ENCODE results near the gene RGS10.

RGS10 gene

GRCh38 chr10:119451300-119451896 is 91.1 kb downstream of the RGS10 start:
- Histone ChIP-seq H3K27ac (ENCODE audit: low read length) (no peak overlapping the region), H3K36me3 (ENCODE audit: insufficient read depth, low read depth, low read length) (no peaks in the 10 kb centered on the region), H3K4me1 (ENCODE audit: insufficient read depth, low read length) (peaks cover 2% of the 10 kb centered on the region; the same call in 1 of the 2 replicates), H3K9me3 (ENCODE audit: insufficient read depth, low read depth, low read length) (no peaks in the 10 kb centered on the region), H3K9ac (ENCODE audit: low read depth, low read length) (no peak overlapping the region), H3K27me3 (ENCODE audit: insufficient read depth, low read length) (no peaks in the 10 kb centered on the region), H3K4me3 (ENCODE audit: low read length) (no peak overlapping the region)

- H3K27ac ChIP-seq (ENCODE audit: low read length), result no peak overlapping the region
- H3K4me1 ChIP-seq (ENCODE audit: insufficient read depth, low read length), result peaks cover 2% of the 10 kb centered on the region; the same call in 1 of the 2 replicates
- no peak overlapping the region for H3K4me3 ChIP-seq (ENCODE audit: low read length)
- H3K9ac ChIP-seq (ENCODE audit: low read depth, low read length), result no peak overlapping the region
- no peaks in the 10 kb centered on the region; the same call in 1 of the 2 replicates for H3K27me3 ChIP-seq (ENCODE audit: insufficient read depth, low read length)
- no peaks in the 10 kb centered on the region for H3K9me3 ChIP-seq (ENCODE audit: insufficient read depth, low read depth, low read length)
- no peaks in the 10 kb centered on the region for H3K36me3 ChIP-seq (ENCODE audit: insufficient read depth, low read depth, low read length)
Observed at GRCh38 chr10:119450606-119451299, 91.8 kb downstream of the RGS10 start.
